Measurements from ENCODE around the gene TRPV3.

GRCh38 chr17:3554440-3554839 is 3.2 kb downstream of the TRPV3 start:
- TF ChIP-seq CTCF (IDR thresholded peaks at IDR 0.05) (no peak), POLR2A (IDR thresholded peaks at IDR 0.05) (no peak)

Measured in Peyer's patch (tissue), 4 donors.